Measurements from ENCODE around the gene PRELP.

The PRELP gene

DNA sequence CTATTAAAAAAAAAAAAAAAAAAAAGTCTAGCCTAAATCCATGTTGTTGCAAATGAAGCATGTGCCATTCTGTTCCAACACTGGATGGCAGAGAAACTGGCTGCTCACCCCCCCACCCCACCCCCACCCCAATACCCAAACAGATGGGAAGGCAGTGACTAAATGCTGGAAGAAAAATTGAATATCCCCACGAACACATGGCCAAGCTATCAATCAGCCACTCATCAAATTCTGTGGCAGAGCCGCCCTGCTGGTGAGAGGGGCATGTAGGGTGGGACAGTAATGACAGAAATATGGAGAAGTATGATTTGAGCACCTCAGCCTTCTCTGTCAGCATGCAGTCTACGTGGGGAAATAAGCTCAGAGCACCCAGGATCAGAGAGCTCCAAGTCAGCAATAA is 52.5 kb downstream of the PRELP start:
- DNase-seq (ENCODE audit: low read depth in 2 of 2): no peak
- H3K4me3 ChIP-seq (replicated peaks in 1 of 2; ENCODE audit: low read depth in 2 of 2, low read length in 2 of 2): no peak overlapping the region
- TF ChIP-seq, protein P1, sequence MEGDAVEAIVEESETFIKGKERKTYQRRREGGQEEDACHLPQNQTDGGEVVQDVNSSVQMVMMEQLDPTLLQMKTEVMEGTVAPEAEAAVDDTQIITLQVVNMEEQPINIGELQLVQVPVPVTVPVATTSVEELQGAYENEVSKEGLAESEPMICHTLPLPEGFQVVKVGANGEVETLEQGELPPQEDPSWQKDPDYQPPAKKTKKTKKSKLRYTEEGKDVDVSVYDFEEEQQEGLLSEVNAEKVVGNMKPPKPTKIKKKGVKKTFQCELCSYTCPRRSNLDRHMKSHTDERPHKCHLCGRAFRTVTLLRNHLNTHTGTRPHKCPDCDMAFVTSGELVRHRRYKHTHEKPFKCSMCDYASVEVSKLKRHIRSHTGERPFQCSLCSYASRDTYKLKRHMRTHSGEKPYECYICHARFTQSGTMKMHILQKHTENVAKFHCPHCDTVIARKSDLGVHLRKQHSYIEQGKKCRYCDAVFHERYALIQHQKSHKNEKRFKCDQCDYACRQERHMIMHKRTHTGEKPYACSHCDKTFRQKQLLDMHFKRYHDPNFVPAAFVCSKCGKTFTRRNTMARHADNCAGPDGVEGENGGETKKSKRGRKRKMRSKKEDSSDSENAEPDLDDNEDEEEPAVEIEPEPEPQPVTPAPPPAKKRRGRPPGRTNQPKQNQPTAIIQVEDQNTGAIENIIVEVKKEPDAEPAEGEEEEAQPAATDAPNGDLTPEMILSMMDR (IDR thresholded peaks at IDR 0.05; ENCODE audit: low read depth, low read length): no peak

DNA sequence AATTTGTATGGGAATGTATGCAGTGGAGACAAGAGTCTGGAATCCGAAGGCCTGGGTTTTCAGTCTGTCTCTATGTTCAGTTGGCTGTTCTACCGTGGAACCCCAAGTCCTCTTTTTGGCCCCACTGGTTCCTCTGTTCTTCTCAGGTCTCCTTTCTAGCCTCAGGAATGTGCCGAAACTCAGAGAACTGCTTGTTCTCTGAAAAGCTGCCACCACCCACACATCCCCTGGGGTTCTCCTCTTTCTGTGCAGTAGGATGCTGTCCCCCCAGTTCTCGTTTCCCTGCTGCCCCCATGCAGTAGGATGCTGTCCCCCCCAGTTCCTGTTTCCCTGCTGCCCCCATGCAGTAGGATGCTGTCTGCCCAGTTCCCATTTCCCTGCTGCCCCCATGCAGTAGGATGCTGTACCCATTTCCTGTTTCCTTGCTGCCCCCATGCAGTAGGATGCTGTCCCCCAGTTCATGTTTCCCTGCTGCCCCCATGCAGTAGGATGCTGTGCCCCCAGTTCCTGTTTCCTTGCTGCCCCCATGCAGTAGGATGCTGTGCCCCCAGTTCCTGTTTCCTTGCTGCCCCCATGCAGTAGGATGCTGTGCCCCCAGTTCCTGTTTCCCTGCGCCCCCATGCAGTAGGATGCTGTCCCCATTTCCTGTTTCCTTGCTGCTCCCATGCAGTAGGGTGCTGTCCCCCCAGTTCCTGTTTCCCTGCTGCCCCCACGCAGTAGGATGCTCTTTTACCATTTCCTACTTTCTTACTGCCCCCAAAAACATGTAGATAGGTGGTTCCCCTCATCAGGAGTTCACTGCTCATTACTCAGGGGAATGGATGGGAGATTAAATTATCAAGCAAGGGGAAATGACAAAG is 53.6 kb downstream of the PRELP start:
- TF ChIP-seq, protein P1 (IDR thresholded peaks at IDR 0.05; ENCODE audit: low read depth, low read length): no peak
- DNase-seq (ENCODE audit: low read depth in 2 of 2): no peak
- no peak overlapping the region for H3K4me3 ChIP-seq (replicated peaks in 1 of 2; ENCODE audit: low read depth in 2 of 2, low read length in 2 of 2)

GRCh38 chr1:203531063-203531462 is 55.5 kb downstream of the PRELP start:
- no peak for DNase-seq (ENCODE audit: low read depth in 2 of 2)
- TF ChIP-seq, protein P1 (IDR thresholded peaks at IDR 0.05; ENCODE audit: low read depth, low read length): no peak
- no peak overlapping the region for H3K4me3 ChIP-seq (replicated peaks in 1 of 2; ENCODE audit: low read depth in 2 of 2, low read length in 2 of 2)

DNA sequence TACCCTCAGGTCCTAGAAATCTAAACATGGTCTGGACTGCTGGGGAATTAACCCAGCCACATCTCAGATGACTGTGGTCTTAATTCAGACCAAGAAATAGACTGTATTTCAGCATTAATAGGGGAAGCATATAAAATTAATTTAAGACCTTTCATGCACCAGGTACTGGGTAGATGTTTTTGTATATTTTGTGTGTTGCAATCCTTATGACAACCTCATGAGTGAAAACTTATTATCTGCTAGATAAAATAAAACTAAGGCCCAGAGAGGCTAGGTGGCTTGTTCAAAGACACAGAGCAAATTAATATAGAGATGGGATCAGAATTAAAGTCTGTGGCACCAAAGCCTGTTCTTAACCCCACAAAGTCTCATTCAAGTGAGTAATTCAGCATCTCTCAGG is 58.4 kb downstream of the PRELP start:
- H3K4me3 ChIP-seq (replicated peaks in 1 of 2; ENCODE audit: low read depth in 2 of 2, low read length in 2 of 2): no peak overlapping the region
- DNase-seq (ENCODE audit: low read depth in 2 of 2): no peak
- TF ChIP-seq, protein P1 (IDR thresholded peaks at IDR 0.05; ENCODE audit: low read depth, low read length): no peak

- TF ChIP-seq, protein P1 (IDR thresholded peaks at IDR 0.05; ENCODE audit: low read depth, low read length): no peak
- DNase-seq (ENCODE audit: low read depth in 2 of 2): peak; percentile 96 to 98
Observed at GRCh38 chr1:203534526-203534925, 58.9 kb downstream of the PRELP start.

GRCh38 chr1:203536575-203536974 is 61.0 kb downstream of the PRELP start:
- TF ChIP-seq, protein P1 (IDR thresholded peaks at IDR 0.05; ENCODE audit: low read depth, low read length): no peak
- DNase-seq (ENCODE audit: low read depth in 2 of 2): peak; percentile 35 to 61
- H3K4me3 ChIP-seq (replicated peaks in 1 of 2; ENCODE audit: low read depth in 2 of 2, low read length in 2 of 2): no peak overlapping the region

More at GRCh38 chr1:203534526-203534925, 58.9 kb downstream of the PRELP start:
- no peak overlapping the region for H3K4me3 ChIP-seq (replicated peaks in 1 of 2; ENCODE audit: low read depth in 2 of 2, low read length in 2 of 2)

Data from cardiac fibroblast (primary cell).